ENCODE data around the gene FAN1. TPM values are rescaled to one million over a fixed set of nuclear protein-coding genes. Genes with fewer than 3 reads are reported as not detected.

The FAN1 gene
- total and polyA plus RNA-seq, 2 of the 13 experiments (the other 11 are each of a cell fraction or from before 2014, with no cell fraction given) = 10.8 to 20.1 TPM

GRCh38 chr15:30928076-30928475 lies 24.4 kb downstream of the FAN1 start:
- H3K36me3 ChIP-seq (replicated peaks in 1 of 2; ENCODE audit: control insufficient read depth in 1 of 2, insufficient read depth in 2 of 2, low read length in 2 of 2) = peaks cover 19 to 50% of the 10 kb centered on the region in 2 experiments
- H3K79me2 ChIP-seq (ENCODE audit: insufficient read depth, low read length) = no peaks in the 10 kb centered on the region
- H2AFZ ChIP-seq (ENCODE audit: low read length) = no peak overlapping the region
- ChIA-PET CTCF (ENCODE audit: low intra/inter-chr PET ratio, low total read pairs) (no interaction called here), POLR2A (no interaction called here)
- FAIRE-seq = no peak
- no peaks in the 10 kb centered on the region for H3K4me1 ChIP-seq (ENCODE audit: insufficient read depth, low read length)
- no peaks in the 10 kb centered on the region for H4K20me1 ChIP-seq (ENCODE audit: insufficient read depth, low read length)
- no peak for DNase-seq (ENCODE audit: low spot score)
- H3K4me3 ChIP-seq (replicated peaks in 1 of 3; ENCODE audit: insufficient read depth in 1 of 3, low read depth in 2 of 3, low read length in 3 of 3) = no peak overlapping the region
- H3K9ac ChIP-seq (ENCODE audit: insufficient read depth, low read depth, low read length) = no peak overlapping the region
- intact Hi-C loops (cut with micrococcal nuclease; ENCODE audit: unreplicated experiment) = no loop called here
- no peak for TF ChIP-seq ETS1 (CRISPR knock-in tag; IDR thresholded peaks at IDR 0.05)
- no peak for TF ChIP-seq ZMYM3 (CRISPR knock-in tag; IDR thresholded peaks at IDR 0.05)
- no peaks in the 10 kb centered on the region for H3K27me3 ChIP-seq (ENCODE audit: control insufficient read depth in 1 of 2, insufficient read depth in 2 of 2, low read length in 2 of 2)
- H3K9me3 ChIP-seq (ENCODE audit: low read length) = no peaks in the 10 kb centered on the region
- 96% methylated on average over 5 of the region's 5 CpGs for WGBS (ENCODE audit: low lambda C conversion rate)
- no peak overlapping the region for H3K27ac ChIP-seq (ENCODE audit: extremely low read length, insufficient read depth, low read length)
- ATAC-seq = no peak
- H3K4me2 ChIP-seq (ENCODE audit: low read depth, low read length) = no peak overlapping the region
- BruUV-seq (replicated peaks) = no TSS peak
- in situ Hi-C loops (cut with HindIII; ENCODE audit: extremely low pct_ligation_motif_present, low pct_unique_long_range_greater_than_20kb) = no loop called here

GRCh38 chr15:30929064-30929669 lies 25.5 kb downstream of the FAN1 start:
- ATAC-seq (no peak; the same call in 2 of the 3 replicates), FAIRE-seq (no peak), DNase-seq (ENCODE audit: low spot score) (no peak)
- no TSS peak for BruUV-seq (replicated peaks)
- in situ Hi-C loops (cut with HindIII; ENCODE audit: extremely low pct_ligation_motif_present, low pct_unique_long_range_greater_than_20kb) (no loop called here), intact Hi-C loops (cut with micrococcal nuclease; ENCODE audit: unreplicated experiment) (no loop called here)
- Histone ChIP-seq H3K36me3 (replicated peaks in 1 of 2; ENCODE audit: control insufficient read depth in 1 of 2, insufficient read depth in 2 of 2, low read length in 2 of 2) (peaks cover 15 to 45% of the 10 kb centered on the region in 2 experiments), H3K4me3 (replicated peaks in 1 of 3; ENCODE audit: insufficient read depth in 1 of 3, low read depth in 2 of 3, low read length in 3 of 3) (no peak overlapping the region), H3K4me2 (ENCODE audit: low read depth, low read length) (no peak overlapping the region), H2AFZ (ENCODE audit: low read length) (no peak overlapping the region), H4K20me1 (ENCODE audit: insufficient read depth, low read length) (no peaks in the 10 kb centered on the region), H3K9ac (ENCODE audit: insufficient read depth, low read depth, low read length) (no peak overlapping the region), H3K79me2 (ENCODE audit: insufficient read depth, low read length) (no peaks in the 10 kb centered on the region), H3K27ac (ENCODE audit: extremely low read length, insufficient read depth, low read length) (no peak overlapping the region), H3K4me1 (ENCODE audit: insufficient read depth, low read length) (no peaks in the 10 kb centered on the region), H3K27me3 (ENCODE audit: control insufficient read depth in 1 of 2, insufficient read depth in 2 of 2, low read length in 2 of 2) (no peaks in the 10 kb centered on the region), H3K9me3 (ENCODE audit: low read length) (no peaks in the 10 kb centered on the region)
- ChIA-PET CTCF (ENCODE audit: low intra/inter-chr PET ratio, low total read pairs) (no interaction called here), POLR2A (no interaction called here)
- WGBS (ENCODE audit: low lambda C conversion rate) = 96% methylated on average over 10 of the region's 10 CpGs
- TF ChIP-seq MTA1 (CRISPR knock-in tag; IDR thresholded peaks at IDR 0.05; ENCODE audit: borderline replicate concordance) (no peak), ZNF740 (CRISPR knock-in tag; IDR thresholded peaks at IDR 0.05) (no peak), ASH2L (IDR thresholded peaks at IDR 0.05; ENCODE audit: insufficient read length, low read depth, low read length) (no peak), ZNF207 (IDR thresholded peaks at IDR 0.05; ENCODE audit: borderline replicate concordance) (no peak), PITX1 (CRISPR knock-in tag; IDR thresholded peaks at IDR 0.05) (no peak), GFI1 (CRISPR knock-in tag; IDR thresholded peaks at IDR 0.05; ENCODE audit: borderline replicate concordance) (no peak), HMGA1 (CRISPR knock-in tag; conservative IDR thresholded peaks at IDR 0.05) (no peak), MTERF4 (CRISPR knock-in tag; IDR thresholded peaks at IDR 0.05) (no peak)
